HG03280 (cell line): ENCODE measurements around the gene PHKG1.
"Not testable (repeated sequence)": the region's sequence is repeated elsewhere in the genome, so short reads cannot be mapped to it uniquely, and the experiment has no call there.

Experiments used
- ATAC-seq: cut with Tn5 transposase; IDR thresholded peaks from one replicate; pipeline ENCODE4 v1.9.1; 2021; ENCODE audit warnings: mild to moderate bottlenecking, moderate library complexity; ENCODE audit not compliant: unreplicated experiment

PHKG1 gene

DNA sequence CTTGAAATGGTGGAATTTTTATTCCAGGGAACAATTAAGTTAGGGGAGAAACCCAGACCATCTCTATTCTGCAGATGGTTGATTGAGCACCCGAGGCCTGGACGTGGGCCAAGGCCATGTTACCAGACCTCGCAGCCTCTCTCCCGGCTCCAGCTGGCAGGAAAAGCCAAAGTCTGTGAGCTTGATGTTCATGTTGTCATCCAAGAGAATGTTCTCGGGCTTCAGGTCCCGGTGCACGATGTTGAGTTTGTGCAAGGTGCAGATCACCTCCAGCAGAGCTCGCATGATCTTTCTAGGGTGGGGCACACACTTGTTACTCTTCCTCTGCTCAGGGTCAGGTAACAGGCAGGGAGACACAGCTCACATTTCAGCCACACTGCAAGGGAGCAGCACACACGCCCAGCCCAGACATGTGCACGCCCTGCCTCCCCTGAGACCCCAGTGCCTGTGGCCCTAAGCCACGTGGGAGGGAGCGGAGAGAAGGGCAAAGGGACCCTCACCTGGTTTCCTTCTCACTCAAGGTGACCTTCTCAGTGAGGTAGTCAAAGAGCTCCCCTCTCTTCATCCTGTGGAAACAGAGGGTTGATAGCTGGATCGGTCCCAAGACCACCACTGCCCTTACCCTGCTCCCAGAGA is 9.5 kb downstream of the PHKG1 start:
- ATAC-seq: no peak

GRCh38 chr7:56081626-56082340 is 11.0 kb downstream of the PHKG1 start:
- ATAC-seq: no peak

DNA sequence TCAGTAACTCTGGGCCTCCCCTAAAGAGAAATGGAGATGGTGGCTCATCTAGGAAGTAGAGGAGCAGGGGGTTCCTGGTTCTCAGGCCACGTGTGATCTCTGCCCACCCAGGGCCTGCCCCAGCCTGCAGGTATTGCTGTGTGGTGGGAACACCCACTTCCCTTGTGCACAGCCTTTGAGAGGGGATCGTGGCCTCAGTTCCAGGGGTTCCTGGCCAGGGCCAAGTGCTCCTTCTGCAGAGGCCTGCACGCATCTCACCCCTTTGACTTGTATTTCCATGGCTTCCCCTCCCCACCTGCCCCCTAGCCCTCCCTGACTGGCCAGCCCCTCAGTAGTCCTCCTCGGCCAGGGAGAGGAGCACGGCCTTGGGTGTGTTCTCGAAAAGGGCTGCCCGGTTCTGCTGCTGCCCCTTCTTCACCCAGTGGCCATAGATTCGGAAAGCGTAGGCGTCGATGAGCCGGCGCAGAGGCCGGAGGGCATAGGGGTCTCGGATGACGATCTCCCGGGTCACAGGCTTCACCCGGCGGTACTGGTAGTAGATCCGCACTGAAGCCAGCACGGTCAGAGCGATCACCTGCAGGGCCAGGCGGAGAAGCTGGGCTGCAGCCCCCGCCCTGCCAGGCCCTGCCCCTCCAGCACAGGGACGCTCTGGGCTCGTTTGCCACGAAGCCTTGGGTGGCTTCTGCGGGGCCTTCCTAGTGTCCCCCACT is 11.9 kb downstream of the PHKG1 start:
- ATAC-seq: not testable (repeated sequence)

DNA sequence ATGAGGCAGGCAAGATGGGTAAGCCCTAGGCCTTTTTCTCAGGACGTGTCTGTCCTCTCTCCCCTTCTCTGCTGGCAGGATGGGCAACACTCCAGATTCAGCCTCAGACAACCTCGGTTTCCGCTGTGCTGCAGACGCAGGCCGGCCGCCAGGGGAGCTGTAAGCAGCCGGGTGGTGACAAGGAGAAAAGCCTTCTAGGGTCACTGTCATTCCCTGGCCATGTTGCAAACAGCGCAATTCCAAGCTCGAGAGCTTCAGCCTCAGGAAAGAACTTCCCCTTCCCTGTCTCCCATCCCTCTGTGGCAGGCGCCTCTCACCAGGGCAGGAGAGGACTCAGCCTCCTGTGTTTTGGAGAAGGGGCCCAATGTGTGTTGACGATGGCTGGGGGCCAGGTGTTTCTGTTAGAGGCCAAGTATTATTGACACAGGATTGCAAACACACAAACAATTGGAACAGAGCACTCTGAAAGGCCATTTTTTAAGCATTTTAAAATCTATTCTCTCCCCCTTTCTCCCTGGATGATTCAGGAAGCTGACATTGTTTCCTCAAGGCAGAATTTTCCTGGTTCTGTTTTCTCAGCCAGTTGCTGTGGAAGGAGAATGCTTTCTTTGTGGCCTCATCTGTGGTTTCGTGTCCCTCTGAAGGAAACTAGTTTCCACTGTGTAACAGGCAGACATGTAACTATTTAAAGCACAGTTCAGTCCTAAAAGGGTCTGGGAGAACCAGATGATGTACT is 13.1 kb downstream of the PHKG1 start:
- no peak for ATAC-seq

DNA sequence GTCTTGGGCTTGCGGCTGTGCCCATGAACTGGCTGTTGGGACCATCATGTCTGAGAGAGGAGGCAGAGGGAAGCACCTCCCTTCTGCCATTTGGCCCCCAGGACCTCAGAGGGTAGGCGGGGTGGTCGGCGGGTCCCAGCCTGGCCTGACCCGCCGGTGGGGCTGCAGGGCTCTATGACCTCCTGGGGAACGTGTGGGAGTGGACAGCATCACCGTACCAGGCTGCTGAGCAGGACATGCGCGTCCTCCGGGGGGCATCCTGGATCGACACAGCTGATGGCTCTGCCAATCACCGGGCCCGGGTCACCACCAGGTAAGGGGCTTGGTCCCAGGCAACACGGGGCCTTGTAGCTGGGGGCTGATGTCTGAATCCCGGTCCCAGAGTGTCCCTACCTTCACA is 14.6 kb downstream of the PHKG1 start:
- no peak for ATAC-seq

DNA sequence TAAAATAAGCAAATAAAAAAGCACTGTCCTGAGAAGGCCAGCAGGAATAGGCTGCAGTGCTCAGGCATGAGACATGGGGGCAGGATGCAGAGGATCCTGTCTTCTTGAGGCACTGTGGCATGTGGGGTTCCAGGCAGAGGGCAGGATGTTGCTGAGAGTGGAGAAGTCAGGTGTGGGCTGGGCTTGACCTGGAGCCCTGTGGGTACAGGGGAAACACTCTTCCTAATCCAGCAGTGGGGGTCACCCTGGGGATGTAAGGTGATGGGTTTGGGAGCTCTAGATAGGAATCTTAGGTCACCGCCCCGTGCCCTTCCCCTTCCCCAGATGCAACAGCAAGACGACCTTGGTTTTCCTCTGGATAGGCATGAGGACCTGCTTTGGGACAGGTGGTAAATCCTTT is 15.1 kb downstream of the PHKG1 start:
- ATAC-seq: no peak

GRCh38 chr7:56074371-56074791 is 18.4 kb downstream of the PHKG1 start:
- peak; percentile 77 for ATAC-seq

- ATAC-seq: not testable (repeated sequence)
Observed at GRCh38 chr7:56066376-56066775, 26.4 kb downstream of the PHKG1 start.

DNA sequence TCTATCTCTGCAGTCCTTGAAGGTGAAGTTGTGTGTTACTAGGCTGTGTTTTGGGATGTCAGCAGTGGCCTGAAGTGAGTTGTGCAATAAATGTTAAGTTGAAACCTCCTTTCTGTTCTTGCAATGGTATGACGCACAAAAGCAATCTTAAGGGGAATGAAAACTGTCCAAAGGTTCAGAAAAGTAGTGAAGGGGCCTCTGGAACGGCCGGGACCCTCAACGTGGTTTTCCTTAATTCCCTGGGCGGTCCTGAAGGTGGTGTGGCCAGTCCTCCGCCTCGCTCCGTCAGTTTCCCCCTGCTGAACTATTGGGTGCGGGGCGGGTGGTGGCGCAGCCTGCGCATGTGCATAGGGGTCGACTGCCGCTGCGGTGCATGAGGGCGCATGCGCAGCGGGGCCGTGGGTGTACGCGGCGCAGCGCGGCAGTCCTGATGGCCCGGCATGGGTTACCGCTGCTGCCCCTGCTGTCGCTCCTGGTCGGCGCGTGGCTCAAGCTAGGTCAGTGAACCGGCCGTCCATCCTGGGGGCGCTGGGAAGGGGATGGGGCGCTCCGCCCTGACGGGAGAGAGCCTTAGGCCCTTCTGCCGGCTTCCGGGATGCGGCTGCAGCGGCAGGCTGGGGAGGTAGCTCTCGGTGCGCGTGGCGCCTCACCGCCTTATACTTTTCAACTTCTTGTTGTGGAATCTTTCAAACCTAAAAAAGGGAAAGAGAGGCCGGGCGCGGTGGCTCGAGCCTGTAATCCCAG is 28.7 kb downstream of the PHKG1 start, which contains the start of gene SUMF2:
Gene SUMF2 (plus strand): TSS at position 405 of the 744 bp plus-strand sequence. CDS start 26 bp downstream, at position 431.
- peak; percentile 83 for ATAC-seq

DNA sequence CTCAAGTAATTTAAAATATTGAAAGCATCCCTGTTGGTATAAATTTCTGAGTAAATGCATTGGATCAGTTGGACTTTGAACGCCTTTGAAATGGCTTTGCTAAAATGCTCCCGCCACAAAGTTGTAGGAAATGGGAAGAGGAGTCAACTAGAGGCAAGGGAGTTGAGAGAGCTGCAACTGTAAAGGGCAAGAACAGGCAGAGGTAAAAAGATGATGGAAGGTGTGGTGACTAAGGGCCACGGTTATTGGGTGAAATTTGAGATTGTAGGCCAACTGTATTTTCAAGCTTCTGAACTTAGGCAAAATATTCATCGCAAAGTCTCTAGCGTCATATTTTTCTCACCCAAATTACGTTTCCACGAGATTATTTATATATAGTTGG is 29.3 kb downstream of the PHKG1 start:
- ATAC-seq: no peak

- no peak for ATAC-seq
Observed at GRCh38 chr7:56062382-56062781, 30.4 kb downstream of the PHKG1 start.

DNA sequence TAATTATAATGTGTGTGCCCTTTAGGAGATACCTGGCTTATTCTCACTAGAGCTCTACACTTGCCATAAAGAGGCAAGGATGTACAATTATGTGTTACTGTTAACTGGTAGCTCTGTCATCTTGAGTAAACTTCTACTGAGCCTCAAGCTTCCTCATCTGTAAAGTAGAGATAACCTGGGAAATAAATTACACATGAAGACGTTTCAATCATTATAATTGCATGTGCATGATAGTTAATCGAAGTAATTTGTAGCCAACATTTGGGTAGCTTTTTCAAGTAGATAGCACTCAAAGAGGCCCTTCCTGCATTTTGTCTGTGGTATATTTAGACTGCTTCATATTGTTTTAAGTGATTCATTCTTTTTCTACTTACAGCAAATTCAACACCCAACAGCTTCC is 38.8 kb downstream of the PHKG1 start:
- ATAC-seq: no peak

- no peak for ATAC-seq
Observed at GRCh38 chr7:56053379-56053778, 39.4 kb downstream of the PHKG1 start.

DNA sequence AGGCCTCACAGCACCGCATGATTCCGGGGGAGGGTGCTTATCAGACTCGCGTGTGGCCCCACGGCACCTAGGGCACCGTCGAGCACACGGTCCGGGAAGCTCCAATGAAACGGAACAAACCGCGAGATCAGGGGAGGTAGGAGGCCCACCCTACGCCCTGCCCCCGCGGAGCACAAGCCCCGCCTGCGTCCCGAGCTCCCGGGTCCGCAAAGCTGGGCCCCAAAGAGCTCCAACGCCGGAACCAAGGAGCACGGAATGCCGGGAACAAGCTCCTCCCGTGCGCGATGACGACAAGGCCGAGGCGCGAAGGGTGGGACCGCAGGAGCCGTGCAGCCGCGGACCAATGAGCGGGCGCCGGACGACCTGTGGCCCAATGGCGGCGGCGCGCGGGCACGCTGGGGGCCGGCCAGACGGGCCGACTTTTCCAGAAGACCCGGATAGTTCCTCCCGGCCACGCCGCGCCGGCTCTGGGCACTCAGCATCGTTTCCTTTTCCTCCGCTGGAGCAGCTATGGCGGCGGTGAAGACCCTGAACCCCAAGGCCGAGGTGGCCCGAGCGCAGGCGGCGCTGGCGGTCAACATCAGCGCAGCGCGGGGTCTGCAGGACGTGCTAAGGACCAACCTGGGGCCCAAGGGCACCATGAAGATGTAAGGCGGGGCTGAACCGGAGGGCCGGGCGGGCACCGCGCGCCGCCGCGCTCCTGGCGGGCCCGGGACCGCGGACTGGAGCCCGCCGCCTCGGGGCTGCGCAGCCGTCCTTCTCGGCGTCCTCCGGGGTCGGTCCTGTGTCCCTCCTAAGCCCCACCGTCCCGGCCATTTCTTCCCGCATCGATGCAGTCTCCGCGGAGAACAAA is 41.2 kb downstream of the PHKG1 start, which contains the start of the genes CCT6A and PSPH:
Gene CCT6A (plus strand): TSS at position 427 of the 853 bp plus-strand sequence. CDS start 84 bp downstream, at position 511.
Gene PSPH (minus strand): TSS at position 106 of the 853 bp plus-strand sequence. CDS start 30,232 bp downstream, outside the sequence.
- ATAC-seq: peak; percentile 95

DNA sequence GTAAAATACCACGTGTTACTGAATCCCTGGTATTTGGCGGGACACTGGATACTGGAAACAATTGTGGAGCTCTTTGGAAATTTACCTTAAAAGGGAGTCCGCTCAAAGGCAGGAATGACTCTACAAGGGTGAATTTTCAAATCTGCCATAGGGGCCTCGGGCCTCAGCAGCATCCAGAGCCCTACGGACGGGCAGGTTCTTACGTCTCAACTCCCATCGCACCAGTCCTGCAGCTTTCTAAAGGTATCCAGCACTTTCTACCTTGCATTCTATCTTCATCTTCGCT is 41.8 kb downstream of the PHKG1 start:
- ATAC-seq: no peak

DNA sequence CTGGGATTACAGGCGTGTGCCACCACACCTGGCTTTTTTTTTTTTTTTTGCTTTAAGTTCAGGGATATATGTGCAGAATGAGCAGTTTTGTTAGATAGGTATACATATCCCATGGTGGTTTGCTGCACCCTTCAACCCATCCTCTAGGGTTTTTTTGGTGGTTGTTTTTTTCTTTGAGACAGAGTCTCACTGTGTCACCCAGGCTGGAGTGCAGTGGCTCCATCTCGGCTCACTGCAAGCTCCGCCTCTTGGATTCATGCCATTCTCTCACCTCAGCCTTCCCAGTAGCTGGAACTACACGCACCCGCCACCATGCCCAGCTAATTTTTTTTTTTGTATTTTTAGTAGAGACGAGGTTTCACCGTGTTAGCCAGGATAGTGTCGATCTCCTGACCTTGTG is 44.0 kb downstream of the PHKG1 start:
- ATAC-seq: not testable (repeated sequence)

DNA sequence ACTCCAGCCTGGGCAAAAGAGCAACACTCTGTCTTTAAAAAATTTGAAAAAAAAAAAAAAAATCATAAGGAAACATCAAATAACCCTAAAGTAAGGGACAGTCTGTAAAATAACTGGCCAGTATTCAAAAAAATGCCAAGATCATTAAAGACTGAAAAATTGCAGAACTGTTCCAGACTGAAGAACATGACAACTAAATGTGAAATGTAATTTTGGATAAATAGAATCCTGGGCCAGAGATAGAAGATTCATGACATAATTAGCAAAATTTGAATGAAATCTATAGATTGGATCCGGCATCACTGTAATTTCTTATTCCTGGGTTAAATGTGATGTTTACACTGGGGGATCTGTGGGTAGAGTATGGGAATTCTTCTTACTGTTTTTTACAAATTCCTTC is 44.5 kb downstream of the PHKG1 start:
- ATAC-seq: no peak

DNA sequence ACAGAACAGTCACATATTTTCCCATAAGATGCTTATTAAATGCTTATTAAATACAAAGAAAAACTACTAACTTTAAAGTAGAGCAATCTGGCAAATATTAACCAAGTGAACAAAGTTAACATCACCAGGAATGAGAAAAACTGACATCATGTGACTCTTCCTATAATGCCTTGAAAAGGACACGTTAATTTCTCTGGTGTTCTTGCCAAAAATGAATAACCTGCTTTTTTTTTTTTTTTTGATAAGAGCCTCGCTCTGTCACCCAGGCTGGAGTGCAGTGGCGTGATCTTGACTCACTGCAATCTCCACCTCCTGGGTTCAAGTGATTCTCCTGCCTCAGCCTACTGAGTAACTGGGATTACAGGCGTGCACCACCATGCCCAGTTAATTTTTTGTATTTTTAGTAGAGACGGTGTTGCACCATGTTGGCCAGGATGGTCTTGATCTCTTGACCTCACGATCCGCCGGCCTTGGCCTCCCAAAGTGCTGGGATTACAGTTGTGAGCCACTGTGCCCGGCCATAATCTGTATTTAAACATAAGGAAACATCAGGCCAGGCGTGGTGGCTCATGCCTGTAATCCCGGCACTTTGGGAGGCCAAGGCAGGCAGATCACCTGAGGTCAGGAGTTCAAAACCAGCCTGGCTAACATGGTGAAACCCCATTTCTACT is 45.2 kb downstream of the PHKG1 start:
- ATAC-seq: not testable (repeated sequence)
